Peyer's patch (tissue), 4 donors: ENCODE data around the gene FARSB. TPM values are rescaled to one million over a fixed set of nuclear protein-coding genes. Genes with fewer than 3 reads are reported as not detected.

Experiments
- DNase-seq, 3 donors: peaks; one replicate each; pipeline ENCODE4 v3.0.0-alpha.2; 2017 to 2019
- H3K27ac ChIP-seq, 4 donors: fragments of 200-600 bp; sonication (generic); one replicate each; pipeline ENCODE4 v1.5.1; 2016 to 2019
- H3K27me3 ChIP-seq, 2 donors: fragments of 200-600 bp; sonication (generic); one replicate each; pipeline ENCODE4 v1.5.1; 2019
- H3K36me3 ChIP-seq, 3 donors: fragments of 200-600 bp; sonication (generic); one replicate each; pipeline ENCODE4 v1.5.1; 2016 to 2019
- H3K4me1 ChIP-seq, 4 donors: fragments of 200-600 bp; sonication (generic); one replicate each; pipeline ENCODE4 v1.5.1; 2016 to 2019
- H3K4me3 ChIP-seq, 4 donors: fragments of 200-600 bp; sonication (generic); 1 replicate in 3 of 4; 2 replicates in 1 of 4; pipeline ENCODE4 v1.5.1; 2016 to 2019; ENCODE audit warnings: mild to moderate bottlenecking in 1 of 4
- H3K9me3 ChIP-seq, 4 donors: fragments of 200-600 bp; sonication (generic); one replicate each; pipeline ENCODE4 v1.5.1; 2016 to 2019; ENCODE audit warnings: mild to moderate bottlenecking in 1 of 4
- POLR2A ChIP-seq, 2 donors: fragments of 450-650 bp; IDR thresholded peaks; one replicate each; pipeline ENCODE4 v1.5.1; 2017; ENCODE audit warnings: antibody characterized with exemption in 2 of 2, mild to moderate bottlenecking in 2 of 2, moderate library complexity in 2 of 2
- total RNA-seq, 4 donors: library from RNA; depleted of rRNA; stranded (reverse); fragments of >200 nt; gene quantifications; one replicate each; pipeline ENCODE4 v1.1.0, GENCODE V29; 2016
- TF ChIP-seq, protein P1 (sequence below), 6 experiments: fragments of 450-650 bp in 4 of 6; fragments of 200-600 bp in 2 of 6; sonication (generic) in 1 of 6; IDR thresholded peaks; one replicate each; pipeline ENCODE4 v1.5.1; 2017 to 2019; ENCODE audit warnings: antibody characterized with exemption in 6 of 6, mild to moderate bottlenecking in 3 of 6, moderate library complexity in 1 of 6

FARSB gene
- total RNA-seq, 4 donors from 2014 or later = 8.6 to 14.9 (median 11.7) TPM

DNA sequence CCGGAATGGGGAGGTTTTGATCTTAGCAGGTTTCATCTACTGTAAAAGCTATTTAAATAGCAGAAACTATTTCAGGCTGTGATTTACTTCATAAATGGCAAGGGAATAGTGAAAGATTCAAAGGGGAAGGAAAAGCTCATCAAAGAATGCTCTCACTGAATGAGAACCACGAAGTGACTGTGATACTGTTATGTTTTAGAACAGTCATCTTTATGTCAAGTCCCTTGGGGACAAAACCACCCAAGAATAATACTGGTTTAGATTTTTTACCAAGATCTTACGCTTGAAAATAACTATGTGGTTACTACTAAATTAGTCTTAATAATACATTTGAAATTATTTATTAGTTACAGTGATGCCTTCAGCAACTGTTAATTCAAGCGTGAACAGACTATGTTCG is 28.1 kb downstream of the FARSB start:
- no peaks in the 10 kb centered on the region for H3K9me3 ChIP-seq
- no peak overlapping the region for H3K4me3 ChIP-seq
- H3K27me3 ChIP-seq = no peaks in the 10 kb centered on the region
- H3K27ac ChIP-seq = no peak overlapping the region
- DNase-seq = no peak
- H3K36me3 ChIP-seq = peaks cover 0 to 84% (median 0%) of the 10 kb centered on the region in 3 donors
- H3K4me1 ChIP-seq = no peaks in the 10 kb centered on the region
- no peak for TF ChIP-seq POLR2A (IDR thresholded peaks at IDR 0.05)
- TF ChIP-seq, protein P1, sequence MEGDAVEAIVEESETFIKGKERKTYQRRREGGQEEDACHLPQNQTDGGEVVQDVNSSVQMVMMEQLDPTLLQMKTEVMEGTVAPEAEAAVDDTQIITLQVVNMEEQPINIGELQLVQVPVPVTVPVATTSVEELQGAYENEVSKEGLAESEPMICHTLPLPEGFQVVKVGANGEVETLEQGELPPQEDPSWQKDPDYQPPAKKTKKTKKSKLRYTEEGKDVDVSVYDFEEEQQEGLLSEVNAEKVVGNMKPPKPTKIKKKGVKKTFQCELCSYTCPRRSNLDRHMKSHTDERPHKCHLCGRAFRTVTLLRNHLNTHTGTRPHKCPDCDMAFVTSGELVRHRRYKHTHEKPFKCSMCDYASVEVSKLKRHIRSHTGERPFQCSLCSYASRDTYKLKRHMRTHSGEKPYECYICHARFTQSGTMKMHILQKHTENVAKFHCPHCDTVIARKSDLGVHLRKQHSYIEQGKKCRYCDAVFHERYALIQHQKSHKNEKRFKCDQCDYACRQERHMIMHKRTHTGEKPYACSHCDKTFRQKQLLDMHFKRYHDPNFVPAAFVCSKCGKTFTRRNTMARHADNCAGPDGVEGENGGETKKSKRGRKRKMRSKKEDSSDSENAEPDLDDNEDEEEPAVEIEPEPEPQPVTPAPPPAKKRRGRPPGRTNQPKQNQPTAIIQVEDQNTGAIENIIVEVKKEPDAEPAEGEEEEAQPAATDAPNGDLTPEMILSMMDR (IDR thresholded peaks at IDR 0.05) = no peak

DNA sequence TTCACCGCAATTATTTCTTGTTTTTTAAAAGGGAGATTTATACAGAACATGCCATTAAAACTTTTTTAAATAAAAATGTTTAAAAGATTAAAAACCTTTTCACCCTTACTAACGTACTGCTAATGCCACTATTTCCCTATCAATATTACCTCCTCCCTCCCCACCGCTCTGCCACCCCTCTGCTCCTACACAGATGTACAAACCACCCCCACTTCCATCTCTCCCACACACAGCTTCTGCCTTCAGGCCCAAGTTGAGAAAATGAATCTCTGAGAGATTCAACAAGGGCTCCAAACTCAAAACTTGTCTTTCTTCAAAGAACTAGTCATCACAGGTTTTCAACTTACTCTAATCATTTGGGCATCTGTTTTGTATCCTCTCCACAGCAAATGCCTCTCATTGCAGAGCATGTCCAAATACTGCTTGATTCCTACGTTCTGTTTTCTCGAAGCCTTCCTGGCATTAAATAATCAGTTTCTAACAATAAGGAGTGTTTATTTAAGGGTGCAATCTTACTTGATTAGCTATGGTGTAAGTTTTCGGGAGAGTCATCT is 32.1 kb downstream of the FARSB start:
- no peaks in the 10 kb centered on the region for H3K9me3 ChIP-seq
- no peaks in the 10 kb centered on the region for H3K27me3 ChIP-seq
- H3K4me1 ChIP-seq = no peaks in the 10 kb centered on the region
- H3K4me3 ChIP-seq = no peak overlapping the region
- DNase-seq = no peak
- peaks cover 0 to 69% (median 0%) of the 10 kb centered on the region in 3 donors for H3K36me3 ChIP-seq
- no peak overlapping the region for H3K27ac ChIP-seq
- TF ChIP-seq POLR2A (IDR thresholded peaks at IDR 0.05) = no peak

DNA sequence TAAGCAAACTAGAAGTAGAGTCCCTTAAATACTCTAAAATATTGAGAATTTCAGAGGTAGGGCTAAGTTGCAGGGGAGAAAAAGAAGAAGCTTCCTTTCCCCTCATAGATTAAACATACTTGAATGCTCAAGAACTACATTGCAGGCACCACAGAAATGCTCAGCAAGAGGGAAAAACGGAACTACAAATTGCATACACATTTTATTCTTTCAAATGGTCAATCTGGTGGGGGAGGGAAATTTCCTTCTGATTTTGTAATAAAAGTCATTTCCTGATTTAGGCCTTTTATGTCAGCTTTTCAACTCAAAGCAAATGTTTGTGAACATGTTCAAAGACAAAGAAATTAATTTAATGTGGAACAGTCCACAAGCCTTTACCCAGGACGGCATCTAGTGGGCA is 33.0 kb downstream of the FARSB start:
- Histone ChIP-seq H3K36me3 (peaks cover 0 to 60% (median 0%) of the 10 kb centered on the region in 3 donors), H3K4me1 (no peaks in the 10 kb centered on the region), H3K27me3 (no peaks in the 10 kb centered on the region), H3K4me3 (no peak overlapping the region), H3K9me3 (no peaks in the 10 kb centered on the region), H3K27ac (no peak overlapping the region)
- DNase-seq = no peak
- TF ChIP-seq, protein P1 (IDR thresholded peaks at IDR 0.05) = no peak
- TF ChIP-seq POLR2A (IDR thresholded peaks at IDR 0.05) = no peak

DNA sequence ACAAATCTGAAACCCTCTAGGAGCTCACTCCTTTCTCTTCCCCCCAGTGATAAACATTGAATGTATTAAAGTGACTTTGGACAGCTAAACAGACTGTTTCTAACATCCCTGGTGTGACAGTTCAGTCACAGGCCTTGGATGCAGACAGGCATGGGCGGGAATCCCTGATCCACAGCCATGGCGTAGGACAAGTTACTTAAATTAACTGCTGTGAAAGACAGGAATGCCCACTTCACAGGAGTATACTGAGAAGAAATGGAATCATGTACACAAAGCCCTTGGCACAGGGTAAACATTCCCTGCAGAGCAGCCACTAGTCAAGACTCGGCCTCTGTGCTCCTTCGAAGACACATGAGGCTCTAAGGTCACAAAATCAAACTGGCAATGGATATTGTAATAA is 34.0 kb downstream of the FARSB start:
- Histone ChIP-seq H3K4me1 (no peaks in the 10 kb centered on the region), H3K36me3 (peaks cover 0 to 53% (median 0%) of the 10 kb centered on the region in 3 donors), H3K27ac (no peak overlapping the region), H3K9me3 (no peaks in the 10 kb centered on the region), H3K27me3 (no peaks in the 10 kb centered on the region), H3K4me3 (no peak overlapping the region)
- TF ChIP-seq, protein P1 (IDR thresholded peaks at IDR 0.05) = no peak
- TF ChIP-seq POLR2A (IDR thresholded peaks at IDR 0.05) = no peak
- no peak for DNase-seq

DNA sequence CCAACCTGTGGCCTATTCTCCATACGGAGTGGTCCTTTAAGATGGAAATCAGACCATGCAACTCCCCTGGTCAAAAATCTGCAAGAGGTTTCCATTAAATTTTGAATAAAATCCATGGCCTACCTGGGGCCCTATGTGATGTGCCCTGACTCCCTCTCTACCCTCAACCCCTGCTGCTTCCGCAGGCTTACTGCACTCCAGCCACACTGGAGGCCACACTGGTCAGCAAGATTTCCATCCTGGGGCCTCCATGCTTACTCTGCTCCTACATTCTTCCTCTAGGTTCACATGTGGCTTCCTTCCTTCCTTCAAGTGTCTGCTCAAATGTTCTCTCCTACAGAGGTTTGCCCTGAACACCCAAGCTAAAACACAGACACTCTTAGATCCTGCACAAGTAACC is 40.6 kb downstream of the FARSB start:
- H3K27ac ChIP-seq = no peak overlapping the region
- DNase-seq = no peak
- peaks cover 0 to 25% (median 0%) of the 10 kb centered on the region in 3 donors for H3K36me3 ChIP-seq
- no peaks in the 10 kb centered on the region for H3K9me3 ChIP-seq
- H3K27me3 ChIP-seq = no peaks in the 10 kb centered on the region
- H3K4me3 ChIP-seq = no peak overlapping the region
- TF ChIP-seq, protein P1 (IDR thresholded peaks at IDR 0.05) = no peak
- no peak for TF ChIP-seq POLR2A (IDR thresholded peaks at IDR 0.05)
- no peaks in the 10 kb centered on the region for H3K4me1 ChIP-seq

DNA sequence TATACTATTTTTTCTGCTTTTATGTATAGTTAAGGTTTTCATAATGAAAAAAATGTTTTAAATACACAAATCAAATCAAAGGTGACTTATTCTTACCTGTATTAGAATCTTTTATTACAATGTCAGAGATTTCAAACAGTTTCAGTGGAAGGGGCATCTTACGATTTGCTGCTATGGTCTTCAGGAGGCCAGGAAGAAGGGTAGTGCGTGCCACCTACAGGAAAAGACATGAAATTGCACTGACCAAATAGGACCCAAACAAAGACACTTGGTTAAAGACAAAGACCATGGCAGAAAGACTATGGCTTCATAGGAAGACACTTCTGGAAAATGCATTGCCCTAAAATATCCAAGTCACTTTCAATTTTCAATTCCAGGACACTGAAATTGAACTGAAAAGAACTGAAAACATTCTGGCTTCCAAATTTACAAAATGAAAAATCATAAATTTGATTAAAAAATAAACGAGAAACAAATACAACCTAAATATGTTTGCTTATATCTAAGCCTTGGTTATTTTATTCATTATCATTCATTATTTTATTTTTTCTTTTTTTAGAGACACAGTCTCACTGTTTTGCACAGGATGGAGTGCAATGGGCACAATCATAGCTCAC is 42.1 kb downstream of the FARSB start:
- H3K36me3 ChIP-seq = peaks cover 0 to 19% (median 0%) of the 10 kb centered on the region in 3 donors

More for the DNA sequence above, 42.1 kb downstream of the FARSB start:
- Histone ChIP-seq H3K27ac (no peak overlapping the region), H3K4me3 (no peak overlapping the region), H3K9me3 (no peaks in the 10 kb centered on the region), H3K27me3 (no peaks in the 10 kb centered on the region), H3K4me1 (no peaks in the 10 kb centered on the region)
- no peak for DNase-seq
- TF ChIP-seq, protein P1 (IDR thresholded peaks at IDR 0.05) = peak; percentile 25 to 78 (median 66)
- no peak for TF ChIP-seq POLR2A (IDR thresholded peaks at IDR 0.05)
